GM18511 (cell line): Measurements from ENCODE around the gene CD96.
A peak's percentile ranks its signal among the peaks of the same experiment; 100 is the strongest.
"Not testable (repeated sequence)": the region's sequence is repeated elsewhere in the genome, so short reads cannot be mapped to it uniquely, and the experiment has no call there.

Source experiments
- ATAC-seq: cut with Tn5 transposase; IDR thresholded peaks from one replicate; pipeline ENCODE4 v1.9.1; 2021; ENCODE audit warnings: mild to moderate bottlenecking, moderate library complexity; ENCODE audit not compliant: unreplicated experiment

Gene CD96

GRCh38 chr3:111668888-111669488 lies 127.0 kb downstream of the CD96 start:
- ATAC-seq = no peak

GRCh38 chr3:111669926-111670630 lies 128.1 kb downstream of the CD96 start:
- ATAC-seq = no peak

- ATAC-seq = not testable (repeated sequence)
Measured at GRCh38 chr3:111672461-111672860, 130.5 kb downstream of the CD96 start.

- no peak for ATAC-seq
Measured at GRCh38 chr3:111675846-111676210, 133.8 kb downstream of the CD96 start.

GRCh38 chr3:111676211-111677006 lies 134.4 kb downstream of the CD96 start:
- ATAC-seq = no peak

- ATAC-seq = no peak
Measured at GRCh38 chr3:111677007-111677392, 135.0 kb downstream of the CD96 start.

GRCh38 chr3:111681661-111682426 lies 139.8 kb downstream of the CD96 start:
- ATAC-seq = no peak

GRCh38 chr3:111684640-111685039 lies 142.6 kb downstream of the CD96 start:
- ATAC-seq = no peak

- no peak for ATAC-seq
Measured at GRCh38 chr3:111688190-111688800, 146.3 kb downstream of the CD96 start.

- peak; percentile 88 for ATAC-seq
Measured at GRCh38 chr3:111690242-111690641, 148.2 kb downstream of the CD96 start.

- no peak for ATAC-seq
Measured at GRCh38 chr3:111691293-111691909, 149.4 kb downstream of the CD96 start.

- ATAC-seq = peak; percentile 64
Measured at GRCh38 chr3:111692593-111693552, 150.9 kb downstream of the CD96 start.

GRCh38 chr3:111694471-111694870 lies 152.5 kb downstream of the CD96 start:
- no peak for ATAC-seq

- ATAC-seq = no peak
Measured at GRCh38 chr3:111695636-111696117, 153.7 kb downstream of the CD96 start.

- ATAC-seq = peak; percentile 70
Measured at GRCh38 chr3:111700054-111700453, 158.1 kb downstream of the CD96 start.

- no peak for ATAC-seq
Measured at GRCh38 chr3:111701292-111701906, 159.4 kb downstream of the CD96 start.
